Embryonic facial prominence (tissue), 1 donor: ENCODE measurements around the gene GIGYF2.

Experiments
- DNase-seq: peaks from one replicate; pipeline ENCODE4 v3.0.0-alpha.2; 2016; ENCODE audit errors: extremely low spot score

The GIGYF2 gene

DNA sequence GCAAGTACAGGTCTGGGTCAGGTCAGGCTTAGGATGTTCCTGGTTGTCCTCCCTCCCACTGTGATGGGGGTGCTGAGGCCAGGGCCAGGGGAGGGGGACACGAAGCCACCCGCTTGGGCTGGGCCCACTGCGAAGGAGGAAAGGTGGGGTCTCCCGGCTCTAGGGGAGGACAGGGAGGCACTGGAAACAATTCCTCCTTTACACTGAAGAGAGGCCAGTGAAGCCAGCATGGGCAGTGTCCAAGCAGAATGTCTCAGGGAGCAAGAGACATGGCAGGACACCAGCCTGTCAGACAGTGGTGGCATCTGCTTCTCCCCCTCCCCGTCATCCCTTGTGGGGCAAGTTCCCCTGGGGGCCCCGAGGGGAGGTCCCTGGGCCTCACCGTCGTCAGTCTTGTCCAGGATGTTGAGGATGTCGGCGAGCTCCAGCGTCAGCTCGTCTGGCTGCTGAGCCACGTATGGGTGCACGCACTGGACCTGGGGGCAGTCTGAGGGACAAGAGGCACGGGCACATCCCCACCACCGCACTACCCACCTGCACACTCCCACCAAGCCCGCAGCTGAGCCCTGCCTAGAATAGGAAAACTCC lies 183.7 kb downstream of the GIGYF2 start:
- DNase-seq = no peak

- no peak for DNase-seq
These were observed 185.0 kb downstream of the GIGYF2 start for GRCh38 chr2:232882085-232882484.

- no peak for DNase-seq
These were observed 185.5 kb downstream of the GIGYF2 start for GRCh38 chr2:232882505-232883115.

DNA sequence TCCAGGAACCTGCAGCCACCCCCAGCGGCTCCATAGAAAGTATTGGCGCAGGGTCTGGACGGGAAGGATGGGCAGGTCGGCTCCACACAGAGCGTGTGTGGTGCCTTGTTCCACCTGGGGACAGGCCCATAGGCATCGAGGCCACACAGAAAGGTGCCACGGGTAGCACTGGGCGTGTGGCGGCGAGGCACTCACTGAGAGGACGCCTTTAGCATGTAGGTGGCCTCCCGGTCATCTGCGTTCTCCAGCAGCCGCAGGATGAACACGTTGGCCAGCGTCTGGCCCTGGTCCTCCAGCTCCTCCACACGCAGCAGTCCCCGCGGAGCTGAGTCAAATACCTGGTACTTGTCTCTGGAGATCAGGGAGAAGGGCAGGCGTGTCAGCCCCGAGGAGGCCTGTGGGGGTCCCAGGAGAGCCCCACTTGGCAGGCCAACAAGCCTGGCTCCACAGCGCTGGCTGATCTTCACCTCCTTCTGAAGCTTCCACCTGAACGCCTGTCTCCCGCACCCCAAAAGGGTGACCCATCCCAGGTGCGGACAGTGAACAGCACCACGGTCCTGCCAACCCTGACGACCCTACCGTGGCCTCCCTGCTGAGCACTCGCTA lies 186.1 kb downstream of the GIGYF2 start:
- no peak for DNase-seq

DNA sequence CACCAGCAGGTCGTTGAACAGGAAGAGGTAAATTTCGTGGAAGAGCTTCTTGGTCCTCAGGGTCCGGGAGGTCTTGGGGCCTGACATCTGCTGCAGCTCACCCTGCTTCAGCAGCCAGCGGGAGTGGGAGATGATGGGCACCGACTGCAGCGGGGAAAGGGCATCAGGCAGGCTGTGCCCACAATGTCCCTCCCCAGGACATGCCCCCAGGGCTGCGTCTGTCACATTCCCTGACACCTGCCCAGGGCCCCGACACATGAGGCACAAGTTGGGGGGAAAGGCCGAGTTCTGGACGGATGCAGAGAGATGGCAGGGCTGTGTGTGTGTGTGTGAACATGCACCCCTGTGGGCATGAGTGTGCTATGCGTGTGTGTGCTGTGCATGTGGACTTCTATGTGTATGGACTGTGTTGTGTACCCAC lies 186.9 kb downstream of the GIGYF2 start:
- DNase-seq = no peak

DNA sequence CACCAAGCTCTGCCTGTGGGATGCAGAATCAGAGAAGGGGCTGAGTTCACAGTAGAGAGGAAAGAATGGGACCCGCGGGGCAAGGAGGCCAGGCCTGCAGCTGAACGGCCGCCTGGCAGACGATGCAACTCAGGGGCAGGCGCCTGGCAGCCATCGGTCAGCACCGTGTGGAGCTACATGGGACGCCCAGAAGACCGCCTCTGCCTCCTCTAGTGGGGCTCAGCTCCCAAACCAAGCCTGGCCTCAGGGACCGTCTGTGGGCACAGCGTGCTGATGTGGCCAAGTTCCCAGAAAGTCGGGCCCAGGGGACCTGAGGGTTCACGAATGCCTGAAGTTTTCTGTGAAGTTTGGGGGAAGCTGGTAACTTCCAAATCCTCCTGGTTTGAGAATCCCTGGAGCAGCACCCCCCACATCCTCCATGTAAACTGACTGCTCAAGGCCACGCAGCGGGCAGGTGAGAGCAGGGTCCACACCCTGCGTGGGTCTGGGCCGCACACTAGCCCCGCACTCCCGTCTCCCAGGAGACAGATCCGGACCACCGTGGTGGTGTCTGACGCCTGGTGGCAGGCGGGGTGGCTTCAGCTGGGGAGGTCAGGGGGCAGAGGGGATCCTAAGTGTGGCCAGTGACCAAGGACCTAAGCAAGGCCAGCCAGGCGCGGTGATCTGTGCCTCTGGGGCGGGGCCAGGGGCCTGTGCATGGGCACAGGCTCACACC lies 187.6 kb downstream of the GIGYF2 start:
- DNase-seq = no peak

DNA sequence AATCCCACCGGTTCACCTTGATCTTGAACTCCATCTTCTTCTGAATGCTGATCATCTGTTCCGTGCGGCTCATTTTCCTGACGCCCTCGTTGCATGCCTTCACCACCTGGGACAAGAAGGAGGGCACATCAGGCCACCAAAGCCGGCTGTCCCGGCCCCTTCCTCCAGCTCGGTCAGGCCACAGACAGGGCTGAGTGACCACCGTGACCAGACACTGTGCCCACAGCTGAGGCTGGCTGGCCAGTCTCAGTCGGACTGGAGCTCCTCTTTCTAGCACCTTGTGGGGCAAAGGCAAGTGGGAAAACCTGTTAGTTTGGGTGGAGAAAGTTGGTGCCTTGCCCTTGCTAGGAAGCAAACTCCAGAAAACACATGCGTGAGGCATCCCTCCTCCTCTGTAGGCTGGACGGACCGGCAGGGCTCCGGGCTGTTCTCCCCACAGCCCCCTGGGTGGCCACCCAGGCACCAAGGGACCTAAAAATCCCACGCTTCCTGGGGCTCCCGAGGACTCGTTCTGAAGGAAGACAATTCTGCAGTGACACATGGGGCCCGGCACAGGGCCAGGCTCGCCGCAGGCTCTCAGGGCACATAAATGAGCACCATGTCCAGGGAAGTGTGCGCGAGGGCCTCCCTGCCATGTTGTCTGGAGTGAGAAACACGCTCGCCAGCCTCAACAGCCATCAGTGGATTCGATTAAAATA lies 188.3 kb downstream of the GIGYF2 start:
- DNase-seq = no peak

DNA sequence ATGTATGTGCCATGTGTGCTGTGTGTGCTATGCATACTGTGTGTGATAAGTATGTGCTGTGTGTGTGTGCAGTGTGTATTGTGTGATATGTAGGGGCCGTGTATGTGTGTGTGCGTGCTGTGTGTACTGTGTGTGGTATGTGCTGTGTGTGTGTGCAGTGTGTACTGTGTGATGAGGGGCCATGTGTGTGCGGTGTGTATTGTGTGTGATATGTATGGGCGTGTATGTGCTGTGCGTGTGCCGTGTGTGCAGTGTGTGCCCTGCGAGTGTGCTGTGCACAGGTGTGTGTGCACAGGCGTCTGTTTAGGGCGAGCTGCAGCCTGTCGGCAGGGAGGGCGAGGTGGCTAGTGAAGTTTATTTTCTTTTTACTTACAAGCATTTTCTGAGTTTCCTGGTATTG lies 189.0 kb downstream of the GIGYF2 start:
- DNase-seq = no peak

DNA sequence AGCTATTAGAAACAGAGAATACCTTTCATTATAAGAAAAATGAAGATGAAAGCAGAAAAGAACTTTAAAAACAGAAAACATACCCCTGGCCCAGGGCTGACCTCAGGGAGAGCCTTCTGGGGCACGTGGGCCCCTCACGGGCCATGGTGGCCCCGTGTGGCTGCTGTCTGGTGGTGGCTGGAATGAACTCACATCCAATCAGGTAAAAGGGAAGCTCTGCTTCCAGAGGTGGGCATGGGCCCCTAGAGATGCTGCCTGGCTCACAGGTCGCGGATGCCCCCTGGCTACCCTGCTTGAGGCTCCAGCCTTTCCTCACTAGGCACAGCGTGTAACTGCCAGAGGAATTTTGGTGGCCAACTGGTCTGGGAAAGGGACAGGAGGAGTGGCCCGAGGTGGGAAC lies 189.5 kb downstream of the GIGYF2 start:
- DNase-seq = no peak

DNA sequence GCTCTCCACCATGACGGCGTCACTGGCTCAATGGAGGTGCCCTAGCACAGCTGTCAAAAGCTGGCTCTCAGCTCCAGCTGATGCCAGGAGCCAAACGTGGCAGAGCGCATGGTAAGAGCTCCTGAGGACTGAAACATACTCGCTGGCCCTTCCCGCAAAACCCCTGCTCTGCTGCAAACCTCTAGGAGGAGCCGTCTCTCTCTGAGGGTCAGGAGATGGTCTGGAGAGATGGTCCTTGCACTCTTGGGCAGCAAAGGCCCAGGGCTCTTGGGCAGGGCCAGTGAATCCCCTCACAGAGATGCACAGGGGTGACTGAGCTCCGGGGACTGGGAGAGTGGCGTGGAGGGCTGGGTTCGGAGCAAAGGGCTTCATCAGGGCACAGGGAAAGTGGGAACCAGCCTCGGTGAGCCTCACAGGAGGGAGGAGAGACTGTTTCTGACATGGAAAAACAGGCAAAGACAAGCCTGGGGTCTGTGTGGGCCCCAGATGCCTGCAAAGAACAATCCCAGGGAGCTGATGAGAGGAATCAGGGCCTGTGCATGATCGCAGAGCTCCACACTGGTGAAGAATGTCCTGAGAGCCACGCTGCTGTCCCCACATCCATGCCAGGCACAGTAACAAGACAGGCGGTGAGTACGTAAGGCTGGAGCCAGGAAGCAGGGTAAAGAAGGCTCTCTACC lies 190.2 kb downstream of the GIGYF2 start:
- no peak for DNase-seq

DNA sequence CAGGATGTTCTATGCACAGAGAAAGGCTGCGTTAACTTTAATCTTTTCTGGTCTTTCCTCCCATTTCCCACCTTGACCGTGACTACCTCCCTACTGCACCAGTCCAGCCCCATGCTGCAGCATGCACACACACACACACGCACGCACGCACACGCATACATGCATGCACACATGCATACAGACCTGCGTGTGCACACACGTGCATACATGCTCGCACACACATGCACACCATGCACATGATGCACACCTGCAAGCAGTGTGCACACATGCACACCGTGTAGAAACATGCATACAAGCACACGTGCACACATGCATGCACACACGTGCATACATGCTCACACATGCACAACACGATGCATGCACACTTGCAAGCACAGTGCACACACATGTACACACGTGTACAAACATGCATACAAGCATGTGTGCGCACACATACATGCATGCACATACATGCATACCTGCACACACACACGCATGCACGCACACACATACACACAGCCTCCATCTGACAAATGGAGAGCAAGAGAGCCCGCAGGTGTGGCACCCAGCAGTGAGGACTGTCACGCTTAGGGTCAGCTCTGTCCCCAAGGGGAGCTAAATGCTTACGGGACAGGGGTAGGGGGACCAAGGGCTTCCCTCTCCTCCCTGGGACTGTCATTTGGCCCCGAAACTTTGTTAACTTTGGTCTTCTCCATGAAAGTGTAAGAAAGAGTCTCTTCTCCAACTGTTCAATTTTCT lies 191.1 kb downstream of the GIGYF2 start:
- no peak for DNase-seq

- no peak for DNase-seq
These were observed 191.9 kb downstream of the GIGYF2 start for GRCh38 chr2:232888839-232889529.

- DNase-seq = no peak
These were observed 192.8 kb downstream of the GIGYF2 start for GRCh38 chr2:232889876-232890401.

DNA sequence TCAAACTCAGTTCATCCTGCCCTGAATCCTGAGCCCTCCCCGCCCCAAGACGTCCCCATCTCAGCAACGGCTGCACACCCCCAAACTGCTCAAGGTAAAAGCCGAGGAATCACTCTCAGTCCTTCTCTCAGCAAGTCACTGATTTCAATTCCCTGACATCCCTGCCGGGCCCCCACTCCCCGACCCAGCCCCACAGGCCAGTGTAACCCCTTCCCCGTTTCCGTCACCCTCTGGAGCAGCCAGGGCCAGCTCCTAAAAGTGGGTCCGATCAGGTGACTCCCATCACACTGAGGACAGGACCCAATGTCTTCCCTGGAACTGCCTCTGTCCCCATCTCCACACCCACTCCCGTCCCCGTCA lies 193.4 kb downstream of the GIGYF2 start:
- no peak for DNase-seq

DNA sequence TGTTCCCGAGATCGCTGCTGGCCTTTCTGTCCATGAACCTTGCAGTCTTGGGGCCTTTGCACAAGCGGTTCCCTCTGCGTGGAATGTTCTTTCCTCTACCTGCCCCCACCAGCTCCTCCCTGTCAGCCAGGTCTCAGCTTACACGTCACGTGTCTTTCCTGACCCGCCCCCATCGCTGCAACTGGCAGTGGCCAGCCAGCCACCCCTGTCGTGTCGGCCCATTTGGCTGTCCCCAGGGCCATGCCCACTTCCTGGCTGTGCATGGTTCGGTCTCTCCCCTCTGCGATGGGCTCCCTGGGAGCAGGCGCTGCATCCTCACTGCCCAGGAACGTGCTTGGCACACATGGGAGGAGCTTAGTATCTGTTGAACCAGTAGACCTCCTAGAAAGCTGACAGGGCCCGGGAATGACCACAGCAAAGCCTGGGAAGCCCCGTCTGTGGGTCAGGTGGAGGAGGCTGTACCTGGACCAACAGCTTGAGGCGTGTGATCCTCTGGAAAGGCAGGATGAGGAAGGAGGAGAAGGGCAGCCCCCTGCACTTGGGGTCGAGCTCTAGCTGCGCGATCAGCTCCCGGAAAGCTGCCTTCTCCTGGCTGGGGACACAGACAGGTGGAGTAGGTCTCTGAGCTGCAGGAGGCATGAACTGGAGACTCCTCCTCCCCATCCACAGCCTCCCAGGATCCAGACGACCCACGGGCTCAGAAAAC lies 193.9 kb downstream of the GIGYF2 start:
- no peak for DNase-seq

DNA sequence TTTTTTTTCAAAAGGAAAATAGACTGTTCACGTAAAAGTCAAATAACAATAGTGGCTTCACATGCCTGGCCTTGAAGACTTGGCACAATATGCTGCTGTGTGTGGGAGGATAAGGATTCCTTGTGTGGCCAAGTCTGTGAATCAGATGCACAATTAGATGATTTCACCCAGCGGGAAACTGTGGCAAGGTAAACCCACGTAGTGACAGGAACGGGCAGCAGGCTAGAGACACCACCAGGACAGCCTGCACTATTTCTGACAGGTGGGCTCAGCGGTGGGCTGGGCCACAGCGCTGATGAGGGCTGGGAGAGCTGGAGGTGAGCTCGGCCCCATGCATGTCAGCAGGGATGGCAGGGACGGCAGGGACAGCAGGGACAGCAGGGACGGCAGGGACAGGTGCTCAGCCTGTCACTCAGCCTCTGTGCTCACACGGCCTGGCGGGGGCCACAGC lies 194.5 kb downstream of the GIGYF2 start:
- DNase-seq = no peak

DNA sequence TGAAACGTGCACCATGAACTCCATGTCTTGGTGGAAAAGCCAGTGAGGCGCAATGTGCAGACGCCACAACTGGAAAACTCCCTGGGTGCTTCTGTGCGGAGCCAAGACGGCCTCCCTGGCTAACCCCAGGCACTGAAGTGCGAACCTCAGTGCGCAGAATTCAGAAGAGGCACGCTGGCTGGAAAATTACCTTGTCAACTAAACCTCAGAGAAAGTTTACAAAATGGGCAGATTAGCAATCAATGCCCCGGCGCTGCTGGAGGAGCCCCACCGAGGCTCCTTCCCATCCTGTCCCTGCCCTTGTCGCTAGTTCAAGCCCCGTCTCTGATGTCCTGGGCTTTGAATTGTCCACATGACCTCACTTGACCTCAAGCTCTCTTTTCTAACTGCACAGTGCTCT lies 195.1 kb downstream of the GIGYF2 start:
- DNase-seq = no peak

- no peak for DNase-seq
These were observed 195.7 kb downstream of the GIGYF2 start for GRCh38 chr2:232892843-232893242.

- DNase-seq = no peak
These were observed 196.7 kb downstream of the GIGYF2 start for GRCh38 chr2:232893834-232894233.
